Body of pancreas (tissue), 4 donors: ENCODE data around the gene DDAH2.

ENCODE experiments used
- POLR2A ChIP-seq, 3 donors: fragments of 450-650 bp; IDR thresholded peaks; one replicate each; pipeline ENCODE4 v1.6.1; 2016; ENCODE audit warnings: antibody characterized with exemption in 3 of 3, mild to moderate bottlenecking in 2 of 3
- TF ChIP-seq, protein P1 (sequence below), 7 experiments: fragments of 450-650 bp in 4 of 7; fragments of 200-600 bp in 3 of 7; sonication (generic) in 3 of 7; IDR thresholded peaks; one replicate each; pipeline ENCODE4 v1.5.1; 2016 to 2019; ENCODE audit warnings: antibody characterized with exemption in 7 of 7

GRCh38 chr6:31725502-31726350, 3.4 kb downstream of the DDAH2 start:
- TF ChIP-seq, protein P1, sequence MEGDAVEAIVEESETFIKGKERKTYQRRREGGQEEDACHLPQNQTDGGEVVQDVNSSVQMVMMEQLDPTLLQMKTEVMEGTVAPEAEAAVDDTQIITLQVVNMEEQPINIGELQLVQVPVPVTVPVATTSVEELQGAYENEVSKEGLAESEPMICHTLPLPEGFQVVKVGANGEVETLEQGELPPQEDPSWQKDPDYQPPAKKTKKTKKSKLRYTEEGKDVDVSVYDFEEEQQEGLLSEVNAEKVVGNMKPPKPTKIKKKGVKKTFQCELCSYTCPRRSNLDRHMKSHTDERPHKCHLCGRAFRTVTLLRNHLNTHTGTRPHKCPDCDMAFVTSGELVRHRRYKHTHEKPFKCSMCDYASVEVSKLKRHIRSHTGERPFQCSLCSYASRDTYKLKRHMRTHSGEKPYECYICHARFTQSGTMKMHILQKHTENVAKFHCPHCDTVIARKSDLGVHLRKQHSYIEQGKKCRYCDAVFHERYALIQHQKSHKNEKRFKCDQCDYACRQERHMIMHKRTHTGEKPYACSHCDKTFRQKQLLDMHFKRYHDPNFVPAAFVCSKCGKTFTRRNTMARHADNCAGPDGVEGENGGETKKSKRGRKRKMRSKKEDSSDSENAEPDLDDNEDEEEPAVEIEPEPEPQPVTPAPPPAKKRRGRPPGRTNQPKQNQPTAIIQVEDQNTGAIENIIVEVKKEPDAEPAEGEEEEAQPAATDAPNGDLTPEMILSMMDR (IDR thresholded peaks at IDR 0.05) = no peak
- TF ChIP-seq POLR2A (IDR thresholded peaks at IDR 0.05) = no peak
